ENCODE measurements around the gene SLC2A2.

DNA sequence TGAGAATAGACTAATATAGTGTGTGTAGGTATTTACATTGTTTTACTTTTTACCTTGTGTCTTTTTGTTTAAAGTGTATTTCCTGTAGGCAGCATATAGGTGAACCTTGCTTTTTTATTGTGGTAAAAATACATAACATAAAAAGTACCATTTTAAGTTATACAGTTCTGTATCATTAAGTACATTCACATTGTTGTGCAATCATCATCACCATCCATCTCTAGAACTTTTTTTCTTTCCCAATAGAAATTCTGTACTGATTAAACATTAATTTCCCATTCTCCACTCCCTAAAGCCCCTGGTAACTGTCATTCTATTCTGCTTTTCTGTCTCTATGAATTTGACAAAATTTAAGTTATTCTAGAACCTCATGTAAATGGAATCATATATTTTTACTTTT, 69.9 kb downstream of the SLC2A2 start:
- no peak for TF ChIP-seq EZH2 (IDR thresholded peaks at IDR 0.05; ENCODE audit: low read length)
- TF ChIP-seq CTCF (optimal IDR thresholded peaks at IDR 0.05 in 1 of 3, IDR thresholded peaks at IDR 0.05 in 1 of 3, conservative IDR thresholded peaks at IDR 0.05 in 1 of 3; ENCODE audit: extremely low read depth in 1 of 3, insufficient read depth in 2 of 3, low read length in 3 of 3): no peak

Data from keratinocyte (primary cell).